Measurements from ENCODE around the gene RNF213.

- TF ChIP-seq CTCF (conservative IDR thresholded peaks at IDR 0.05) (no peak), EZH2 (IDR thresholded peaks at IDR 0.05; ENCODE audit: low read depth) (no peak)
Measured at GRCh38 chr17:80228477-80228876, 32.2 kb upstream of the RNF213 start.

Measured in PC-9 (cell line).